C4-2B (cell line): ENCODE measurements around the gene GNG3.

Experiments used
- H3K27ac ChIP-seq: fragments of 450-650 bp; 2 replicates; pipeline ENCODE4 v1.5.1; 2017
- CTCF ChIP-seq: fragments of 450-650 bp; conservative IDR thresholded peaks from 2 replicates; pipeline ENCODE4 v1.5.1; 2017; ENCODE audit warnings: mild to moderate bottlenecking
- ZFX ChIP-seq: fragments of 450-650 bp; IDR thresholded peaks from 2 replicates; pipeline ENCODE4 v1.6.1; 2017

Gene GNG3

DNA sequence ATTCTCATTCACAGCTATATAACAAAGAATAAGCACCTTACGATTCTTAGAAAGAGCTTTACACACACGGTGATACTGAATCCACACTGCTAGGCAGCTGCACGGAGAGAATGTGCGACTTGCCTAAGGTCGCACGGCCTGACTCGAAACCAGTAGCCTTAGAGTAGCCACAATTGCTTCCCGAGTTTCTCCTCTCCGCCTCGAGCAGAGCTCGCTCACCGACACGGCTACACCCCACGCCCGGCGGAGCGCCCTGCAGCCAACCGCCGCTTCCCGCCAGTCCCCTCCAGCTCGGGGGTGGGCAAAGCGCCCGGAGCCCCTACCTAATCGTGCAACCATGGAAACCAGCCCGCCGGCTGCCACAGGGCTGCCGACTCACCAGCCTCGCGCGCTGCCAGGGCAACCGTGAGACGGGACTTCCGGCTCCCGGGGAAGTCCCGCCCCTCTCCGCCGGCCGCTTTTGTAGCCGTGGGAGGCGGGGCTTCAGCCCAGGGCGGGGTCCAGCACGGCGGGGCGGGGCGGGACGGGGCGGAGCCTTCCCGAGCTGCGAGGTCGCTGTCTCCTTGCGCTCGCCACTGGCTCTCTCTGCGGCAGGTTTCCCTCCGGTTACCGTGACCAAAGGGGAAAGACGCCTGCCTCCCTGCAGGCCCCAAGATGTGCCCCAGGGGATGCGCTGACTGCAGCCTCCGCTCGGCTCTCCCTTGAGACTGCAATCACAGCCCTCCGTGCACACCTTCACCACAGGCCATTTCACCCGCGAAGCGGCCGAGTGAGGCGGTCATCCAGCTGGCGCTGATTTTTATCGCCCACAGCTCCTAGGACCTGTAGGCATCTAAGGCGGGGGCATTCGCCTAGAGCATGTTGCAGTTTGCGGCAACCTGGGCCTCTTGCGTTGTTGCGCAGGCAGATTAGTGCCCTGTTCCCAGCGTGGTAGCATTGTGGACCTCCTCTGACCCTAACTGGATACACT, 1.3 kb upstream of the GNG3 start:
- no peak for TF ChIP-seq ZFX
- no peak for TF ChIP-seq CTCF
- H3K27ac ChIP-seq = peak overlapping the region; percentile 87

GRCh38 chr11:62706850-62707247, 627 bp upstream of the GNG3 start:
- H3K27ac ChIP-seq = peak overlapping the region; percentile 87
- TF ChIP-seq CTCF (no peak), ZFX (no peak)

DNA sequence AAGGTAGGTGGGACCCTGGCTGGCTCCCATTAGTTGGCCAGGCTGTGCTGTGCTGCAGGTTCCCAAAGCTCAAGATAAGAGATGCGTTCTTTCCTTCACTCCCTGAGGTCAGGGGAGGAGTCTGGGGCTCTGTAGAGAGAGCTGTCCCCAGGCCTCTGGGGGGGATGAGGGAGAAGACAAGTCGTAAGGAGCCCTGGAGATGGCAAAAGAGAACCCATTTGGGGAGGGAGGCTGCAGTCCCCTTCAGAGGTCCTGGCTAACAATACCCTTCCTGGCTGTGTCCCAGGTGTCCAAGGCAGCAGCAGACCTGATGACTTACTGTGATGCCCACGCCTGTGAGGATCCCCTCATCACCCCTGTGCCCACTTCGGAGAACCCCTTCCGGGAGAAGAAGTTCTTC, 916 bp downstream of the GNG3 start:
- TF ChIP-seq ZFX (no peak), CTCF (no peak)
- peak overlapping the region; percentile 75 for H3K27ac ChIP-seq

DNA sequence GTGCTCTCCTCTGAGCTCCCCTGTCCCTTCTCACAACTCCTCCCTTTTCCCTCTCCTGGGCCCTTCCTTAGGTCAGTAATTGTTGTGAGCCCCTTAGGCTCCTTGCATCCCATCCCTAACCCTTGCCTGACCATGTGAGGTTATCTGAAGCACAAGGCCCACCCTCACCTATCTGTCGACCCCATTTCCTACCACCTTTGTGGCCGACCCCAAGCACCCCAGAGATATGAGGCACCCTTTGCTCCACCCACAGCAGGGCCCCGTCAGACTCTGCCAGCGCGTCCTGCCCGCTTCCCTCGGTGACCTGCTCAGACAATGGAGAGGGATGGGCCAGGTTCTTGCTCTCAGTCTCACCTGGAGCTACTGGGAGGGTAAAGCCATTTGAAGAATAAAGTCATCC, 1.3 kb downstream of the GNG3 start:
- peak overlapping the region; percentile 75 for H3K27ac ChIP-seq
- TF ChIP-seq ZFX (no peak), CTCF (no peak)

DNA sequence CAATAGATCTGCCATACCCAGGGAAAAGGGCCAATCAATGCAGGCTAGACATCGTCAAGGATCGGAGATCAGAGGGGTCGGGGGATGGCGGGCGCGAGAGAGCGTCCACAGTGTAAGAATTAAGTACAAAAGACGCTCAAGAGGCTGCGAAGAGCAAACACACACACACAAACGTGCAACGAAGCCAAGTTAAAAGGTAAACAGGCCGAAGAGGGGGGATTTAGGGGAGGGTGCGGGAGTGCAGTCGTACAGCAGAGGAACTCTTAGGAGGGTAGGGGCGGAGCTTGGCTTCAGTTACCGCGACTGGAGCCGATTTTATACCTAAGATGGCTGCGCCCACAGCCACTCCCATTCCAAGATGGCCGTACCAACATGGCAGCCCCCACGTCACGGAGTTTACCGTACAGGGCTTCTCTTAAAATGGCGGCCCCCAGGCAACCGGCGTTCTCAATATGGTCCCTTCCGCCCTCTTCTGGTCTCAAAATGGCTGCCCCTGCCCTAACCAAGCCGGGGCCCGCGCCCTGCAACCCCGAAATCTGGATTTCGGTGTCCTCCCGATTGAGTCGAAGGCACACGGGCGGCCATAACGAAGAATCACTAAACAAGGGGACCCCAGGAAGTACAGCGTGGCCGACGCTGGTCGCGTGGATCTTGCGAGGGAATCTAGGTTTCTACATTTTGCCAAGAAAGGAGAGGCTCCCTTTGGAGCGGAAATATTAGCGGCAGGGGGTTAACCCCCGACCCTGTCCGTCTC, 1.9 kb downstream of the GNG3 start:
- TF ChIP-seq ZFX (no peak), CTCF (no peak)
- peak overlapping the region; percentile 75 for H3K27ac ChIP-seq

- no peak for TF ChIP-seq ZFX
- no peak for TF ChIP-seq CTCF
- peak overlapping the region; percentile 75 for H3K27ac ChIP-seq
Measured at GRCh38 chr11:62710001-62710345, 2.5 kb downstream of the GNG3 start.

DNA sequence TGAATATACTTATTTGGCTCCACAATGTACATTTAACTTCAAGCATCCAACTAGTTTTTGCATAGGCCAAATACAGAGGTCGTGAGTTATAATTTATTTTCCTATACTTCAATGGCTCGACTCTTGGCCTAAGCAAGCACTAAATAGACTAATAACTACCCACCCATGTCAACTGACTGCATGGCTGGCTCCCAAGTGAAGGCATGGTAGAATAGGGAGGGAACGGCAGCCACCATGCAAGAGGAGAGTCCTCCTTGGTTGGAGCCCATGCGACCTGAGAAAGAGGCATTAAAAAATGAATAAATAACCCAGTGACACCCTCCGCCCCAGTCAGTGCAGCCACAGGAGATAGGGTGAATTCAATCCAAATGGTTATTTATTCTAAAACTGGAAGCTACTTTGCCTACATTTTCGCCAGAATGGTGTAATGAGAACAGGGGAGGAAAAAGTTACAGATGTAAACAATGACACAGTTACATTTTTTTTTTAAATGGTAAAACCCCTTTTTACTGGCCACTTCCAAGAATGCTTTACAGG, 4.9 kb downstream of the GNG3 start:
- TF ChIP-seq CTCF (no peak), ZFX (no peak)
- no peak overlapping the region for H3K27ac ChIP-seq
